Testis (tissue), 2 donors: ENCODE results near the gene GREB1.

Source experiments
- CTCF ChIP-seq, 3 experiments: fragments of 450-650 bp in 2 of 3; fragments of 200-600 bp in 1 of 3; sonication (generic) in 1 of 3; IDR thresholded peaks; one replicate each; pipeline ENCODE4 v1.5.1; 2016 to 2019; ENCODE audit warnings: antibody characterized with exemption in 3 of 3, mild to moderate bottlenecking in 2 of 3, moderate library complexity in 1 of 3
- POLR2A ChIP-seq: fragments of 450-650 bp; IDR thresholded peaks from one replicate; pipeline ENCODE4 v1.6.1; 2017; ENCODE audit warnings: antibody characterized with exemption, mild to moderate bottlenecking, moderate library complexity

GRCh38 chr2:11661891-11662435 is 128.1 kb downstream of the GREB1 start:
- no peak for TF ChIP-seq POLR2A
- TF ChIP-seq CTCF (IDR thresholded peaks at IDR 0.05): no peak
